Aorta (tissue), 5 donors: Measurements from ENCODE around the gene SEC61A1. TPM values are rescaled to one million over a fixed set of nuclear protein-coding genes. Genes with fewer than 3 reads are reported as not detected.

Experiments used
- ATAC-seq: fragments of 200-7000 bp; cut with Tn5 transposase; one replicate; pipeline ENCODE4 v1.9.1; 2022; ENCODE audit warnings: moderate library complexity; ENCODE audit not compliant: low FRiP score
- DNase-seq, 2 donors: peaks; one replicate each; pipeline ENCODE4 v3.0.0-alpha.2; 2020
- H3K27ac ChIP-seq, 2 donors: one replicate each; pipeline ENCODE4 v1.5.1; 2013; ENCODE audit warnings: low read length in 2 of 2, mild to moderate bottlenecking in 2 of 2, moderate library complexity in 2 of 2, control low read depth in 1 of 2, inconsistent platforms in 1 of 2, low read depth in 1 of 2
- H3K27me3 ChIP-seq, 2 donors: one replicate each; pipeline ENCODE4 v1.6.1; 2013; ENCODE audit warnings: control low read depth in 1 of 2, low read length in 1 of 2, mild to moderate bottlenecking in 1 of 2, moderate library complexity in 1 of 2; ENCODE audit not compliant: insufficient read depth in 2 of 2, control insufficient read depth in 1 of 2
- H3K36me3 ChIP-seq, 2 donors: one replicate each; pipeline ENCODE4 v1.6.1; 2013; ENCODE audit warnings: control low read depth in 1 of 2, low read length in 1 of 2, mild to moderate bottlenecking in 1 of 2; ENCODE audit not compliant: insufficient read depth in 2 of 2, control insufficient read depth in 1 of 2
- H3K4me1 ChIP-seq, 2 donors: one replicate each; pipeline ENCODE4 v1.6.1; 2013; ENCODE audit warnings: low read length in 2 of 2, control low read depth in 1 of 2, mild to moderate bottlenecking in 1 of 2, moderate library complexity in 1 of 2; ENCODE audit not compliant: insufficient read depth in 2 of 2, control insufficient read depth in 1 of 2
- H3K4me3 ChIP-seq, 2 donors: one replicate each; pipeline ENCODE4 v1.5.1; 2013; ENCODE audit warnings: low read length in 2 of 2, control low read depth in 1 of 2, mild to moderate bottlenecking in 1 of 2
- H3K9me3 ChIP-seq: one replicate; pipeline ENCODE4 v1.6.1; 2013; ENCODE audit warnings: mild to moderate bottlenecking, low read length; ENCODE audit not compliant: control insufficient read depth
- WGBS, 2 donors: extraction: QIAGEN DNeasy Blood & Tissue Kit; methylation state at CpG; one replicate each; pipeline ENCODE4 v1.1.7; 2013; 5-methylcytosine and 5-hydroxymethylcytosine counted together
- intact Hi-C, 2 donors: fragments of 100-400 bp; cut with DNase I; formaldehyde crosslinking; loops; one replicate each; pipeline versions ENCODE4 v1.14.2 to v1.15.0; 2022
- polyA plus RNA-seq, 2 donors: library from polyadenylated mRNA; stranded (reverse); fragments of 200-250 nt; gene quantifications; one replicate each; pipeline ENCODE4 v1.2.3, GENCODE V29; 2013
- total RNA-seq, 2 donors: library from RNA; stranded (reverse); fragmentation: NEBNext Ultra II Directional; extraction: Animal tissue kit (Norgen Biotek cat#: 25700); gene quantifications; one replicate each; pipeline ENCODE4 v1.2.1, GENCODE V29; 2021
- donor health status: healthy with polysubstance abuse.
- donor health status: Bipolar disorder and iron deficiency.
- donor health status: DM: no; HTN: no; CAD: no.
- donor health status: DM: no; HTN: no; CAD: no.
- donor health status: DM: yes; HTN: yes; CAD: no.

Gene SEC61A1
- total and polyA plus RNA-seq, 4 donors = 33.6 to 172 (median 142) TPM

DNA sequence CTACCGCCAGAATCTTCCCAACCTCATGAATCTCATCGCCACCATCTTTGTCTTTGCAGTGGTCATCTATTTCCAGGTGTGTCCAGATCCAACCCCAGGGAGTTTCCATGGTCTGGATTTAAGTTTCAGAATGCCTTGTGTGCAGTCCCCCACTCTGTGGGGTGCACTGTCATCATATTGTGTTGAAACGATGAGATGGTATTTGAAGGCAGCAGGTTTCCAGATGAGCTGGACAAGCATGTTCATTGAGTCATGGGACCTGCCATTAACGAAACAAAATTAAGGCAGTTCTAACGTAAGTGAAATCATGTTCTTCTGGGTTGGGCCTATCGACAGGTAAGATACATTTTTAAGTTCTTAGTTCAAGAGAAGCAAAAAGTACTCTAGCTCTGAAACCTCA, 12.7 kb downstream of the SEC61A1 start:
- Histone ChIP-seq H3K36me3 (peaks cover 4 to 25% of the 10 kb centered on the region in 2 donors), H3K27ac (no peak overlapping the region), H3K4me3 (no peak overlapping the region), H3K4me1 (no peaks in the 10 kb centered on the region), H3K9me3 (no peaks in the 10 kb centered on the region), H3K27me3 (no peaks in the 10 kb centered on the region)
- intact Hi-C loops = no loop called here
- WGBS, 2 donors = 89 to 94% methylated on average over 6 of the region's 6 CpGs
- DNase-seq = no peak
- no peak for ATAC-seq

DNA sequence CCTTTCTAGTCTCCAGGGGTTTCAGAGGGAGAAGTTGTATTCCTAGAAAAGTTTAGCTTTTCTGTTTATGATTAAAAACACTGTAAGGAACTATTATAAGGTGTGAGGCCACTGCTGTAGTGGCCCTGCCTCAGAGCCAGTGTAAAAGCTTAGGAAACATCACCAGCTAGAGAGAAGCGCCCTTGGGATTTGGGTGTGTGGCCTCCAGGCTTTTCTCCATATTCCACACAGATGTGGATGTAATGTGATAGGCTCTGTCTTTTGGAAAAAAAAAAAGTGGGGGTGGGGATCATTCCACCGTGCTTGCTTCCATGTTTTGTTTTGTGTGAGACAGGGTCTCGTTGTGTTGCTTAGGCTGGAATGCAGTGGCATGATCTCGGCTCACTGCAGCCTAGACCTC, 13.9 kb downstream of the SEC61A1 start:
- intact Hi-C loops = no loop called here
- Histone ChIP-seq H3K36me3 (peaks cover 4 to 29% of the 10 kb centered on the region in 2 donors), H3K4me1 (no peaks in the 10 kb centered on the region), H3K27me3 (no peaks in the 10 kb centered on the region), H3K4me3 (no peak overlapping the region), H3K9me3 (no peaks in the 10 kb centered on the region), H3K27ac (no peak overlapping the region)
- 67 to 69% methylated on average over 4 of the region's 4 CpGs for WGBS, 2 donors
- no peak for DNase-seq
- no peak for ATAC-seq

DNA sequence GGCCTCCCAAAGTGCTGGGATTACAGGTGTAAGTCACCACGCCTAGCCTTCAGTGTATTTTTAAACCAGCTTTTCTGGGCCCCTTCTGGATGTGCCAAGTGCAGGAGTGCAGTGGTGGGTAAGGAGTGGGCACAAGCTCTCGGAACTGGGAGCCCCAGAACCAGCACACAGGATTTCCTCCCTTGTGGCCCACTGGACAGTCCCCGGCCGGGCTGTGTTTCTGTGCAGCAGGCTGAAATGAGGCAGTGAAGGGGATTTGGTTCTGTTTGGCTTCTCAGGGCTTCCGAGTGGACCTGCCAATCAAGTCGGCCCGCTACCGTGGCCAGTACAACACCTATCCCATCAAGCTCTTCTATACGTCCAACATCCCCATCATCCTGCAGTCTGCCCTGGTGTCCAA, 14.4 kb downstream of the SEC61A1 start:
- H3K4me1 ChIP-seq = no peaks in the 10 kb centered on the region
- H3K27me3 ChIP-seq = no peaks in the 10 kb centered on the region
- no peaks in the 10 kb centered on the region for H3K9me3 ChIP-seq
- no peak overlapping the region for H3K27ac ChIP-seq
- WGBS, 2 donors = 88 to 93% methylated on average over 9 of the region's 9 CpGs
- H3K4me3 ChIP-seq = no peak overlapping the region
- peaks cover 4 to 29% of the 10 kb centered on the region in 2 donors for H3K36me3 ChIP-seq
- intact Hi-C loops = no loop called here
- ATAC-seq = no peak
- no peak for DNase-seq

DNA sequence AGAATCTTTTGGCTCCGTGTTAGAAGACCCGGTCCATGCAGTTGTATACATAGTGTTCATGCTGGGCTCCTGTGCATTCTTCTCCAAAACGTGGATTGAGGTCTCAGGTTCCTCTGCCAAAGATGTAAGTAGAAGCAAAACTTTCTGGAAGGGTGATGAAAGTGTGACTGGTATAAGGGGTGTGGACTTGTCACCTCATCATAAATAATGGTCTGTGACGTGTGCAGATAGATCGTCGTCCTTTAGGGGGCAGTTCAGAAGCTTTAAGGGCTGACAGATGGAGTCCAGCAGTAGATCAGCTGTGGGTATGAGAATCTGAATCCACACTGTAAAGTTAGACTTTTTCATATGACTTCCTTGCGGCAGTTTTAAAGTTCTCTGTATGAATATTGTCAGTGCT, 15.3 kb downstream of the SEC61A1 start:
- WGBS, 2 donors = 51 to 62% methylated on average over 7 of the region's 7 CpGs
- no peaks in the 10 kb centered on the region for H3K27me3 ChIP-seq
- DNase-seq (no peak), ATAC-seq (no peak)
- no peaks in the 10 kb centered on the region for H3K4me1 ChIP-seq
- no peaks in the 10 kb centered on the region for H3K9me3 ChIP-seq
- no peak overlapping the region for H3K4me3 ChIP-seq
- intact Hi-C loops = no loop called here
- no peak overlapping the region for H3K27ac ChIP-seq
- H3K36me3 ChIP-seq = peaks cover 4 to 23% of the 10 kb centered on the region in 2 donors

DNA sequence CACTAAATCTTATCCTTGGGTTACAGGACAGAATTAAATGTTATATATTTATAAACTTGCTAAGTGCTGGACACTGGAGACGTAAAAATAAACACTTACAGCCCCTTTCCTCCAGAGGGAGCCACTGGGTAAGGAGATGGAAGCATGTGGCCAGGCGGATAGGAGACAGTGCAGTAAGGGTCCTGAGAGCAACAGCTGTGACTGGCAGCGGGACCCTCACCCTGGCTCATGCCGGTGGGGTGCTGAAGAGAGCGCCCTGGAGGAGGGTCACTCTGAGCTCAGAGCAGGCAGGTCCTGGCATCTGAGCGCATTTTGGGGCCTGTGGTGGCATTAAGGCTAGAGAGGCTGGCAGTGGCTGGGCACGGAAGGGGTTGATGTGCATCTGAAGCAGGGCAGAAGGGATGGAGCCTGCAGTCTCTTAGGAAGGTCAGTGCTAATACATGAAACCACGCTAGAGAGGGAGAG, 16.0 kb downstream of the SEC61A1 start:
- 67 to 73% methylated on average over 8 of the region's 8 CpGs for whole genome bisulfite sequencing, 2 donors
- Histone ChIP-seq H3K27ac (no peak overlapping the region), H3K4me3 (no peak overlapping the region), H3K9me3 (no peaks in the 10 kb centered on the region), H3K36me3 (peaks cover 4 to 23% of the 10 kb centered on the region in 2 donors), H3K27me3 (no peaks in the 10 kb centered on the region), H3K4me1 (no peaks in the 10 kb centered on the region)
- intact Hi-C loops = no loop called here
- DNase-seq (no peak), ATAC-seq (no peak)

DNA sequence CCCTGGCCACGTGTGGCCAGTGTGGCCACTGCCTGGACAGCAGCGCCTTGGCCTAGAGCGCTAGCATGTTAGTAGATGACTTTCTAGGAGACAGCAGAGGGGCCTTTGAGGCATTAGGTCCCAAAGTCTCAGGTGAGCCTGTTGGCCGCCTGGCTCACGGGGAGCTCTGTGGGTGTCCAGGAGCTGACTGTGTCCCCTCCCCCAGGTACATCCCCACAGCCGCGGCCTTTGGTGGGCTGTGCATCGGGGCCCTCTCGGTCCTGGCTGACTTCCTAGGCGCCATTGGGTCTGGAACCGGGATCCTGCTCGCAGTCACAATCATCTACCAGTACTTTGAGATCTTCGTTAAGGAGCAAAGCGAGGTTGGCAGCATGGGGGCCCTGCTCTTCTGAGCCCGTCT, 17.0 kb downstream of the SEC61A1 start:
- Histone ChIP-seq H3K27ac (no peak overlapping the region), H3K36me3 (peaks cover 4 to 20% of the 10 kb centered on the region in 2 donors), H3K27me3 (no peaks in the 10 kb centered on the region), H3K9me3 (no peaks in the 10 kb centered on the region), H3K4me1 (no peaks in the 10 kb centered on the region), H3K4me3 (no peak overlapping the region)
- intact Hi-C loops = no loop called here
- ATAC-seq (no peak), DNase-seq (peak in 1 of 2 donors; percentile 35)
- WGBS, 2 donors = 85 to 88% methylated on average over 14 to 15 of the region's 15 CpGs

DNA sequence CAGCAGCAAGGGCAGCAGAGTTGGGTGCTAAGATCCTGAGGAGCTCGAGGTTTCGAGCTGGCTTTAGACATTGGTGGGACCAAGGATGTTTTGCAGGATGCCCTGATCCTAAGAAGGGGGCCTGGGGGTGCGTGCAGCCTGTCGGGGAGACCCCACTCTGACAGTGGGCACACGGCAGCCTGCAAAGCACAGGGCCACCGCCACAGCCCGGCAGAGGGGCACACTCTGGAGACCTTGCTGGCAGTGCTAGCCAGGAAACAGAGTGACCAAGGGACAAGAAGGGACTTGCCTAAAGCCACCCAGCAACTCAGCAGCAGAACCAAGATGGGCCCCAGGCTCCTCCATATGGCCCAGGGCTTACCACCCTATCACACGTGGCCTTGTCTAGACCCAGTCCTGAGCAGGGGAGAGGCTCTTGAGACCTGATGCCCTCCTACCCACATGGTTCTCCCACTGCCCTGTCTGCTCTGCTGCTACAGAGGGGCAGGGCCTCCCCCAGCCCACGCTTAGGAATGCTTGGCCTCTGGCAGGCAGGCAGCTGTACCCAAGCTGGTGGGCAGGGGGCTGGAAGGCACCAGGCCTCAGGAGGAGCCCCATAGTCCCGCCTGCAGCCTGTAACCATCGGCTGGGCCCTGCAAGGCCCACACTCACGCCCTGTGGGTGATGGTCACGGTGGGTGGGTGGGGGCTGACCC, 18.8 kb downstream of the SEC61A1 start:
- Histone ChIP-seq H3K4me3 (no peak overlapping the region), H3K36me3 (peaks cover 4 to 17% of the 10 kb centered on the region in 2 donors), H3K27me3 (no peaks in the 10 kb centered on the region), H3K27ac (no peak overlapping the region), H3K4me1 (no peaks in the 10 kb centered on the region), H3K9me3 (no peaks in the 10 kb centered on the region)
- WGBS, 2 donors = 80 to 81% methylated on average over 13 of the region's 13 CpGs
- DNase-seq (no peak), ATAC-seq (no peak)
- intact Hi-C loops = no loop called here

DNA sequence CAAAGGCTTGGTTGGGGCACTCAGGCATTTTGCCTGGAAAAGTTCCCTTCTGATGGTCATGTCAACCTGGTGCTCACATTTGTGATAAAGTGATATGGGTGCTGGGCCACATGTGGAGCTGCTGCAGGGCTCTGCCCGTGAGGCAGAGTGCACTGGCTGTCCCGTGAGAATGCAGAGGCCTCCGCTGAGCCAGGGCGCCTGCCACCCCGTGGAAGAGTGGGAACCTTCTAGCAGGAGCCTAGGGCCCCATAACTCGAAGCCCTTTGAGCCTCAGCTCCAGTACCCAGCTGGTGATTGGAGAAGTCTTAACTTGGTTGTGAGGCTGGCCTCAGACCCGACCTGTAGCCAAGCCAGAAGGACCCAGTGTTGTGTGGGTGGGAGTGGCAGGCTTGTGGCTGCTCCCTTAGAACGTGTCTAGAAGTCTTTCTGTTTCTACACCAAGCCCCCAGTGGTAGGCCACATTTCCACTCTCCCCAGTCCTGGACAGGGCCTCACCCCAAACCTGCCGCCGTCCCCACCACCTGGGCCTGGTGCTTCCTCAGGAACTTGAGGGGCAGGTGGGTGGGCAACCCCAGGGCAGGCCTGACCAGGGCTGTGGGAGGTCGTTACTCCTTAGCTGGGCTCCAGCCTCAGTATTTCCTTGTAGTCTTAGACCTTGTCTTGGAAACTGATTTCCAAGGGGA, 19.7 kb downstream of the SEC61A1 start:
- ATAC-seq (no peak), DNase-seq (no peak)
- Histone ChIP-seq H3K9me3 (no peaks in the 10 kb centered on the region), H3K27me3 (no peaks in the 10 kb centered on the region), H3K4me3 (no peak overlapping the region), H3K4me1 (no peaks in the 10 kb centered on the region), H3K36me3 (peaks cover 4 to 16% of the 10 kb centered on the region in 2 donors), H3K27ac (no peak overlapping the region)
- intact Hi-C loops = no loop called here
- WGBS, 2 donors = 72 to 74% methylated on average over 11 of the region's 11 CpGs
